H1 (cell line): ENCODE results near the gene RBM17. TPM values are rescaled to one million over a fixed set of nuclear protein-coding genes. Genes with fewer than 3 reads are reported as not detected.

Experiments used
- CTCF ChIA-PET: fragments of 300-600 bp; sonication (Branson Sonifier 250); formaldehyde crosslinking; loops from one replicate; lab custom pipeline; 2021; ENCODE audit not compliant: partially characterized antibody; lab: Charles Lee
- POLR2A ChIA-PET: fragments of 300-600 bp; sonication (Branson Sonifier 250); formaldehyde crosslinking; loops from one replicate; lab custom pipeline; 2021; ENCODE audit warnings: inconsistent platforms; ENCODE audit not compliant: partially characterized antibody; lab: Charles Lee
- DNase-seq, 2 experiments: peaks; one replicate each; pipeline versions ENCODE4 v3.0.0 to v3.0.0-alpha.2; 2010 to 2022; ENCODE audit warnings: low spot score in 2 of 2, low read depth in 1 of 2, mixed read lengths in 1 of 2
- FAIRE-seq: peaks from 2 replicates; lab custom pipeline; 2011; peaks lifted over from hg19 to GRCh38; lab: Jason Lieb, UNC
- H2AFZ ChIP-seq: 2 replicates; pipeline ENCODE4 v1.8.1; 2012; ENCODE audit warnings: low read length, inconsistent platforms
- H2AK5ac ChIP-seq: 2 replicates; pipeline ENCODE4 v1.6.1; 2013; ENCODE audit warnings: low read depth, low read length
- H2BK120ac ChIP-seq: replicated peaks from 2 replicates; pipeline ENCODE3; 2013; ENCODE audit warnings: low read depth, low read length, inconsistent platforms
- H2BK12ac ChIP-seq: 2 replicates; pipeline ENCODE4 v1.6.1; 2013; ENCODE audit warnings: low read depth, low read length
- H2BK15ac ChIP-seq: 2 replicates; pipeline ENCODE4 v1.6.1; 2013; ENCODE audit warnings: low read length
- H2BK20ac ChIP-seq: 2 replicates; pipeline ENCODE4 v1.6.1; 2013; ENCODE audit warnings: low read length
- H2BK5ac ChIP-seq: 2 replicates; pipeline ENCODE4 v1.6.1; 2013; ENCODE audit warnings: low read depth, low read length
- H3K14ac ChIP-seq: 2 replicates; pipeline ENCODE4 v1.6.1; 2013; ENCODE audit warnings: inconsistent platforms; ENCODE audit not compliant: insufficient read length
- H3K18ac ChIP-seq: 2 replicates; pipeline ENCODE4 v1.6.1; 2013; ENCODE audit warnings: low read length; ENCODE audit errors: extremely low read depth
- H3K23ac ChIP-seq: 2 replicates; pipeline ENCODE4 v1.6.1; 2013; ENCODE audit warnings: inconsistent platforms; ENCODE audit not compliant: insufficient read length
- H3K23me2 ChIP-seq: 2 replicates; pipeline ENCODE4 v1.6.1; 2013; ENCODE audit warnings: low read depth, low read length
- H3K27ac ChIP-seq: 2 replicates; pipeline ENCODE4 v1.6.1; 2011; ENCODE audit warnings: low read depth, low read length, inconsistent platforms
- H3K27me3 ChIP-seq, 4 experiments: replicated peaks in 1 of 4; 1 replicate in 1 of 4; 2 replicates in 3 of 4; pipeline versions ENCODE4 v1.6.1 to v1.8.1; 2011 to 2013; ENCODE audit warnings: low read length in 3 of 4, mild to moderate bottlenecking in 3 of 4, inconsistent platforms in 2 of 4, mixed read lengths in 2 of 4, moderate library complexity in 1 of 4; ENCODE audit not compliant: control insufficient read depth in 3 of 4, insufficient read depth in 3 of 4; ENCODE audit errors: extremely low read depth in 1 of 4
- H3K36me3 ChIP-seq, 4 experiments: 2 replicates each; pipeline versions ENCODE4 v1.6.1 to v1.8.1; 2011 to 2013; ENCODE audit warnings: mild to moderate bottlenecking in 4 of 4, low read length in 3 of 4, moderate library complexity in 2 of 4, control low read depth in 1 of 4, inconsistent platforms in 1 of 4; ENCODE audit not compliant: insufficient read depth in 4 of 4, control insufficient read depth in 2 of 4
- H3K4ac ChIP-seq: replicated peaks from 2 replicates; pipeline ENCODE3; 2013; ENCODE audit warnings: low read length, low read depth, mixed read lengths, inconsistent platforms; ENCODE audit not compliant: insufficient read length
- H3K4me1 ChIP-seq, 4 experiments: replicated peaks in 1 of 4; 1 replicate in 1 of 4; 2 replicates in 3 of 4; pipeline versions ENCODE4 v1.6.1 to v1.8.1; 2011 to 2013; ENCODE audit warnings: low read length in 3 of 4, inconsistent platforms in 2 of 4, mixed read lengths in 1 of 4; ENCODE audit not compliant: insufficient read depth in 4 of 4, control insufficient read depth in 3 of 4
- H3K4me2 ChIP-seq, 2 experiments: 2 replicates each; pipeline versions ENCODE4 v1.6.1 to v1.8.1; 2011 to 2013; ENCODE audit warnings: low read depth in 2 of 2, low read length in 2 of 2, control low read depth in 1 of 2, inconsistent platforms in 1 of 2, mild to moderate bottlenecking in 1 of 2; ENCODE audit not compliant: insufficient read depth in 1 of 2
- H3K4me3 ChIP-seq, 4 experiments: fragments of 200-600, 300-600 bp in 1 of 4; sonication (generic), shearing (Covaris generic), sonication (Bioruptor Twin) in 1 of 4; 2 replicates each; pipeline versions ENCODE4 v1.5.1 to v1.8.1; 2011 to 2016; ENCODE audit warnings: low read length in 4 of 4, low read depth in 3 of 4, control low read depth in 2 of 4, inconsistent platforms in 2 of 4, mild to moderate bottlenecking in 2 of 4, mixed read lengths in 1 of 4, moderate library complexity in 1 of 4; ENCODE audit not compliant: insufficient read depth in 2 of 4; ENCODE audit errors: extremely low read depth in 1 of 4
- H3K56ac ChIP-seq: replicated peaks from 2 replicates; pipeline ENCODE3; 2013; ENCODE audit warnings: low read depth, mild to moderate bottlenecking, mixed read lengths, low read length, inconsistent platforms; ENCODE audit not compliant: insufficient read length
- H3K79me1 ChIP-seq: 2 replicates; pipeline ENCODE4 v1.6.1; 2013; ENCODE audit warnings: low read depth, low read length, control low read depth
- H3K79me2 ChIP-seq, 2 experiments: 2 replicates each; pipeline versions ENCODE4 v1.6.1 to v1.8.1; 2012 to 2013; ENCODE audit warnings: low read length in 2 of 2, mild to moderate bottlenecking in 2 of 2, inconsistent platforms in 1 of 2; ENCODE audit not compliant: insufficient read depth in 2 of 2, control insufficient read depth in 1 of 2
- H3K9ac ChIP-seq, 4 experiments: replicated peaks in 1 of 4; 1 replicate in 1 of 4; 2 replicates in 3 of 4; pipeline versions ENCODE4 v1.6.1 to v1.8.1; 2011 to 2013; ENCODE audit warnings: low read depth in 3 of 4, low read length in 3 of 4, control low read depth in 2 of 4, mild to moderate bottlenecking in 2 of 4, moderate library complexity in 2 of 4, inconsistent platforms in 1 of 4; ENCODE audit errors: extremely low read depth in 1 of 4
- H3K9me3 ChIP-seq, 2 experiments: 2 replicates each; pipeline versions ENCODE4 v1.6.1 to v1.8.1; 2012 to 2013; ENCODE audit warnings: mild to moderate bottlenecking in 2 of 2, moderate library complexity in 2 of 2, control low read depth in 1 of 2, inconsistent platforms in 1 of 2, low read depth in 1 of 2, low read length in 1 of 2, mixed read lengths in 1 of 2; ENCODE audit not compliant: insufficient read depth in 2 of 2
- H4K20me1 ChIP-seq, 2 experiments: replicated peaks in 1 of 2; 2 replicates each; pipeline versions ENCODE3 to v1.8.1; 2011 to 2013; ENCODE audit warnings: inconsistent platforms in 2 of 2, low read length in 2 of 2, mild to moderate bottlenecking in 1 of 2; ENCODE audit not compliant: insufficient read depth in 2 of 2, control insufficient read depth in 1 of 2
- H4K5ac ChIP-seq: 2 replicates; pipeline ENCODE4 v1.6.1; 2013; ENCODE audit warnings: low read length, low read depth, mixed read lengths, inconsistent platforms; ENCODE audit not compliant: insufficient read length
- H4K8ac ChIP-seq: 2 replicates; pipeline ENCODE4 v1.8.0; 2013; ENCODE audit warnings: mild to moderate bottlenecking, moderate library complexity, low read length, inconsistent platforms; ENCODE audit not compliant: insufficient read depth; ENCODE audit errors: extremely low read depth
- H4K91ac ChIP-seq: replicated peaks from 2 replicates; pipeline ENCODE3; 2013; ENCODE audit warnings: low read length, mixed read lengths, inconsistent platforms; ENCODE audit not compliant: insufficient read length
- ATF2 ChIP-seq: IDR thresholded peaks from 2 replicates; pipeline ENCODE4 v1.6.1; 2012; ENCODE audit warnings: low read length, inconsistent platforms
- ATF3 ChIP-seq: IDR thresholded peaks from 2 replicates; pipeline ENCODE4 v1.6.1; 2011; ENCODE audit warnings: low read depth, mild to moderate bottlenecking, low read length; ENCODE audit not compliant: insufficient read depth
- BACH1 ChIP-seq: IDR thresholded peaks from 2 replicates; pipeline ENCODE4 v1.6.1; 2012; ENCODE audit warnings: low read length, improper control_type of control experiment
- NRF1 ChIP-seq: IDR thresholded peaks from 2 replicates; pipeline ENCODE4 v1.6.1; 2011; ENCODE audit warnings: mild to moderate bottlenecking, low read depth, low read length, improper control_type of control experiment
- POLR2A ChIP-seq, 2 experiments: IDR thresholded peaks; 1 replicate in 1 of 2; 2 replicates in 1 of 2; pipeline ENCODE4 v1.6.1; 2011; ENCODE audit warnings: low read depth in 2 of 2, low read length in 2 of 2, mild to moderate bottlenecking in 2 of 2; ENCODE audit errors: control extremely low read depth in 1 of 2
- RBBP5 ChIP-seq: IDR thresholded peaks from 2 replicates; pipeline ENCODE4 v1.7.1; 2012; ENCODE audit warnings: low read depth, mild to moderate bottlenecking, inconsistent platforms, low read length, moderate library complexity, borderline replicate concordance
- RXRA ChIP-seq: IDR thresholded peaks from 2 replicates; pipeline ENCODE4 v1.6.1; 2011; ENCODE audit warnings: low read depth, mild to moderate bottlenecking, low read length, moderate library complexity; ENCODE audit not compliant: insufficient read depth
- SP1 ChIP-seq: IDR thresholded peaks from 2 replicates; pipeline ENCODE4 v1.6.1; 2011; ENCODE audit warnings: low read depth, low read length
- TAF7 ChIP-seq: optimal IDR thresholded peaks from 2 replicates; pipeline ENCODE3; 2011; ENCODE audit warnings: low read depth, mild to moderate bottlenecking, inconsistent platforms, low read length, moderate library complexity, borderline replicate concordance
- TEAD4 ChIP-seq: IDR thresholded peaks from 2 replicates; pipeline ENCODE4 v1.6.1; 2012; ENCODE audit warnings: low read depth, low read length, inconsistent platforms, mixed read lengths
- YY1 ChIP-seq: IDR thresholded peaks from 2 replicates; pipeline ENCODE4 v1.6.1; 2011; ENCODE audit warnings: low read depth, mild to moderate bottlenecking, low read length
- WGBS, 2 experiments: shearing (Covaris generic) in 1 of 2; methylation state at CpG; one replicate each; pipeline versions ENCODE4 v1.1.6 to v1.1.7; 2013 to 2015; ENCODE audit warnings: low lambda C conversion rate in 2 of 2, mixed read lengths in 2 of 2, inconsistent platforms in 1 of 2, low coverage in 1 of 2, missing lambda C conversion rate in 1 of 2; ENCODE audit not compliant: insufficient replicate concordance in 2 of 2, insufficient coverage in 1 of 2, insufficient read length in 1 of 2; ENCODE audit errors: extremely low coverage in 1 of 2, missing lambda C conversion rate in 1 of 2; 5-methylcytosine and 5-hydroxymethylcytosine counted together
- polyA plus RNA-seq, 7 experiments: library from polyadenylated mRNA; depleted of rRNA in 3 of 7; stranded (reverse) in 5 of 7; unstranded in 2 of 7; fragments of >200 nt in 5 of 7; fragments of 200-250 nt in 2 of 7; gene quantifications; 1 replicate in 5 of 7; 2 replicates in 1 of 7; 4 replicates in 1 of 7; pipeline versions ENCODE4 v1.2.1 to v1.2.3, GENCODE V29; 2011 to 2013; ENCODE audit warnings: missing spikeins in 2 of 7, mixed read lengths in 2 of 7
- total RNA-seq: library from RNA; stranded (reverse); fragmentation: NEBNext Ultra II Directional; extraction: Animal tissue kit (Norgen Biotek cat#: 25700); gene quantifications from 2 replicates; pipeline ENCODE4 v1.2.1, GENCODE V29; 2021
- TF ChIP-seq, protein P1 (sequence below): IDR thresholded peaks from 2 replicates; pipeline ENCODE4 v1.6.1; 2012; ENCODE audit warnings: inconsistent platforms

RBM17 gene
- total and polyA plus RNA-seq, 2 of the 8 experiments (the other 6 are each of a cell fraction or from before 2014, with no cell fraction given): 15.7 to 128 TPM

GRCh38 chr10:6120691-6121090 lies 31.9 kb downstream of the RBM17 start:
- H2AFZ ChIP-seq: no peak overlapping the region
- WGBS, 2 experiments: 81% methylated on average over 15 of the region's 15 CpGs; no CpG with 5 or more reads in 1 of the 2 experiments
- H4K8ac ChIP-seq: no peak overlapping the region
- H2BK5ac ChIP-seq: no peak overlapping the region
- ChIA-PET POLR2A (interaction anchor here (1.3 to 1.8 kb wide), 2 partner anchors 13 kb away, joined by 4 read pairs; no protein-coding TSS in a partner anchor), CTCF (interaction anchor here (1.5 to 3.4 kb wide), 5 partner anchors 8 to 82 kb away, joined by 4 to 15 read pairs (median 5); partner anchors contain the start of gene PFKFB3)
- no peak overlapping the region for H3K56ac ChIP-seq
- H3K4ac ChIP-seq: no peak overlapping the region
- no peak overlapping the region for H2AK5ac ChIP-seq
- no peaks in the 10 kb centered on the region; the same call in 1 of the 2 replicates for H3K79me1 ChIP-seq
- H3K4me2 ChIP-seq: no peak overlapping the region
- H3K4me3 ChIP-seq: no peak overlapping the region
- H3K23me2 ChIP-seq: no peaks in the 10 kb centered on the region
- no peak overlapping the region; the same call in 1 of the 2 replicates for H3K18ac ChIP-seq
- no peak overlapping the region for H2BK12ac ChIP-seq
- peaks cover 0 to 14% (median 2%) of the 10 kb centered on the region in 4 experiments; a peak in 4 of 8 replicates for H3K36me3 ChIP-seq
- no peak overlapping the region for H3K9ac ChIP-seq
- H2BK120ac ChIP-seq: no peak overlapping the region
- H2BK20ac ChIP-seq: no peak overlapping the region
- no peaks in the 10 kb centered on the region for H3K27me3 ChIP-seq
- H3K79me2 ChIP-seq: no peaks in the 10 kb centered on the region
- H4K91ac ChIP-seq: no peak overlapping the region
- H4K5ac ChIP-seq: no peak overlapping the region
- no peaks in the 10 kb centered on the region; a peak in 2 of 7 replicates for H3K4me1 ChIP-seq
- FAIRE-seq (no peak), DNase-seq (no peak)
- no peak overlapping the region for H2BK15ac ChIP-seq
- H3K9me3 ChIP-seq: no peaks in the 10 kb centered on the region
- H3K27ac ChIP-seq: no peak overlapping the region
- H4K20me1 ChIP-seq: no peaks in the 10 kb centered on the region
- no peak overlapping the region for H3K23ac ChIP-seq
- H3K14ac ChIP-seq: no peak overlapping the region
- TF ChIP-seq, protein P1, sequence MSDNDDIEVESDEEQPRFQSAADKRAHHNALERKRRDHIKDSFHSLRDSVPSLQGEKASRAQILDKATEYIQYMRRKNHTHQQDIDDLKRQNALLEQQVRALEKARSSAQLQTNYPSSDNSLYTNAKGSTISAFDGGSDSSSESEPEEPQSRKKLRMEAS: no peak
- TF ChIP-seq ATF3 (no peak), RBBP5 (no peak), YY1 (no peak), TEAD4 (no peak), TAF7 (no peak), ATF2 (no peak), NRF1 (no peak), POLR2A (IDR thresholded peaks at IDR 0.05; ENCODE audit: control extremely low read depth in 1 of 2, low read depth in 2 of 2, low read length in 2 of 2) (no peak), SP1 (no peak), BACH1 (no peak), RXRA (no peak)
